ENCODE measurements around the gene CLEC10A.
"Not testable (repeated sequence)": the region's sequence is repeated elsewhere in the genome, so short reads cannot be mapped to it uniquely, and the experiment has no call there.

Gene CLEC10A

GRCh38 chr17:7060165-7060891, 19.7 kb downstream of the CLEC10A start:
- peak; percentile 88 for DNase-seq (ENCODE audit: low read depth, low spot score)
- TF ChIP-seq, protein P1, sequence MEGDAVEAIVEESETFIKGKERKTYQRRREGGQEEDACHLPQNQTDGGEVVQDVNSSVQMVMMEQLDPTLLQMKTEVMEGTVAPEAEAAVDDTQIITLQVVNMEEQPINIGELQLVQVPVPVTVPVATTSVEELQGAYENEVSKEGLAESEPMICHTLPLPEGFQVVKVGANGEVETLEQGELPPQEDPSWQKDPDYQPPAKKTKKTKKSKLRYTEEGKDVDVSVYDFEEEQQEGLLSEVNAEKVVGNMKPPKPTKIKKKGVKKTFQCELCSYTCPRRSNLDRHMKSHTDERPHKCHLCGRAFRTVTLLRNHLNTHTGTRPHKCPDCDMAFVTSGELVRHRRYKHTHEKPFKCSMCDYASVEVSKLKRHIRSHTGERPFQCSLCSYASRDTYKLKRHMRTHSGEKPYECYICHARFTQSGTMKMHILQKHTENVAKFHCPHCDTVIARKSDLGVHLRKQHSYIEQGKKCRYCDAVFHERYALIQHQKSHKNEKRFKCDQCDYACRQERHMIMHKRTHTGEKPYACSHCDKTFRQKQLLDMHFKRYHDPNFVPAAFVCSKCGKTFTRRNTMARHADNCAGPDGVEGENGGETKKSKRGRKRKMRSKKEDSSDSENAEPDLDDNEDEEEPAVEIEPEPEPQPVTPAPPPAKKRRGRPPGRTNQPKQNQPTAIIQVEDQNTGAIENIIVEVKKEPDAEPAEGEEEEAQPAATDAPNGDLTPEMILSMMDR (IDR thresholded peaks at IDR 0.05; ENCODE audit: low read depth, low read length) = no peak
- no peak overlapping the region for H3K4me3 ChIP-seq (ENCODE audit: low read depth, low read length)
- in situ Hi-C loops (cut with HindIII; ENCODE audit: low sequenced_read_pairs) = no loop called here

GRCh38 chr17:7058831-7059447, 21.1 kb downstream of the CLEC10A start:
- TF ChIP-seq, protein P1 (IDR thresholded peaks at IDR 0.05; ENCODE audit: low read depth, low read length) = no peak
- no peak overlapping the region for H3K4me3 ChIP-seq (ENCODE audit: low read depth, low read length)
- in situ Hi-C loops (cut with HindIII; ENCODE audit: low sequenced_read_pairs) = no loop called here
- DNase-seq (ENCODE audit: low read depth, low spot score) = peak; percentile 62

DNA sequence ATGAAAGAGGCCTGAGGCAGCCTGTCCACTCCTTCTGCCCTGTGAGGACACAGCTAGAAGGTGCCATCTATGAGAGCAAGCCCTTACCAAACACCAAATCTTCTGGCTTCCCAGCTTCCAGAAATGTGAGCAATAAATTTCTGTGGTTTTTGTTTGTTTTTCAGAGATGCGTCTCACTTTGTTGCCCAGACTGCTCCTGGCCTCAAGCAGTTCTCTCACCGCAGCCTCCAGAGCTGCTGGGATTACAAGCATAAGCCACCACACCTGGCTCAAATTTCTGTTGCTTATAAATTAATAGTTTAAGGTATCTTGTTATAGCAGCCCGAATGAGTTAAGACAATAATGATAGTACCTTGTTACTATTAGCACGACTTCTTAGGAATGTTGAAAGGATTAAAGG, 23.7 kb downstream of the CLEC10A start:
- TF ChIP-seq, protein P1 (IDR thresholded peaks at IDR 0.05; ENCODE audit: low read depth, low read length) = no peak
- peak; percentile 27 for DNase-seq (ENCODE audit: low read depth, low spot score)
- in situ Hi-C loops (cut with HindIII; ENCODE audit: low sequenced_read_pairs) = no loop called here
- H3K4me3 ChIP-seq (ENCODE audit: low read depth, low read length) = no peak overlapping the region

GRCh38 chr17:7050583-7050982, 29.5 kb downstream of the CLEC10A start:
- H3K4me3 ChIP-seq (ENCODE audit: low read depth, low read length); in situ Hi-C loops (cut with HindIII; ENCODE audit: low sequenced_read_pairs); DNase-seq (ENCODE audit: low read depth, low spot score): not testable (repeated sequence)

- in situ Hi-C loops (cut with HindIII; ENCODE audit: low sequenced_read_pairs) = no loop called here
Observed at GRCh38 chr17:7048968-7049367, 31.1 kb downstream of the CLEC10A start.

GRCh38 chr17:7047566-7047965, 32.5 kb downstream of the CLEC10A start:
- TF ChIP-seq, protein P1 (IDR thresholded peaks at IDR 0.05; ENCODE audit: low read depth, low read length) = no peak
- H3K4me3 ChIP-seq (ENCODE audit: low read depth, low read length) = no peak overlapping the region
- DNase-seq (ENCODE audit: low read depth, low spot score) = no peak

More at GRCh38 chr17:7048968-7049367, 31.1 kb downstream of the CLEC10A start:
- TF ChIP-seq, protein P1 (IDR thresholded peaks at IDR 0.05; ENCODE audit: low read depth, low read length) = no peak
- no peak overlapping the region for H3K4me3 ChIP-seq (ENCODE audit: low read depth, low read length)
- DNase-seq (ENCODE audit: low read depth, low spot score) = no peak

DNA sequence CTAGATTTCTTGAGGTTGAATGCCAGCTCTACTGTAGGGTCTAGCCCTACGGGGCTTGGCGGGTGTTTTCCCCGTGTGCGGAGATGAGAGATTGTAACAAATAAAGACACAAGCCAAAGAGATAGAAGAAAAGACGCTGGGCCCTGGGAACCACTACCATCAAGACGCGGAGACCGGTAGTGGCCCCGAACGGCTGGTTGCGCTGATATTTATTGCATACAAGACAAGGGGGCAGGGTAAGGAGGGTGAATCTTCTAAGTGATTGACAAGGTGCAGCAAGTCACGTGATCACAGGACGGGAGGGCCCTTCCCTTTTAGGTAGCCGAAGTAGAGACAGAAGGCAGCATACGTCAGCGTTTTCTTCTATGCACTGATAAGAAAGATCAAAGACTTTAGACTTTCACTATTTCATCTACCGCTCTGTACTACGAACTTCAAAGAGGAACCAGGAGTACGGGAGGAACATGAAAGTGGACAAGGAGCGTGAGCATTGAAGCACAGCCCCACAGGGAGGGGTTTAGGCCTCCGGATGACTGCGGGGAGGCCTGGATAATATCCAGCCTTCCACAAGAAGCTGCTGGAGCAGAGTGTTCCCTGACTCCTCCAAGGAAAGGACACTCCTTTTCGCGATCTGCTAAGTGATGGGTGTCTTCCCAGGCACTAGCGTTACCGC, 33.2 kb downstream of the CLEC10A start:
- DNase-seq (ENCODE audit: low read depth, low spot score); in situ Hi-C loops (cut with HindIII; ENCODE audit: low sequenced_read_pairs); H3K4me3 ChIP-seq (ENCODE audit: low read depth, low read length): not testable (repeated sequence)

More at GRCh38 chr17:7047566-7047965, 32.5 kb downstream of the CLEC10A start:
- in situ Hi-C loops (cut with HindIII; ENCODE audit: low sequenced_read_pairs) = no loop called here

Measured in astrocyte of the spinal cord (primary cell).